Skin of body (tissue), 2 donors: ENCODE results near the gene RPS21. TPM values are rescaled to one million over a fixed set of nuclear protein-coding genes. Genes with fewer than 3 reads are reported as not detected.

ENCODE experiments used
- DNase-seq: peaks from one replicate; lab custom pipeline; 2025; lab: John Stamatoyannopoulos, UW
- total RNA-seq: library from RNA; depleted of rRNA; stranded (reverse); fragments of >200 nt; gene quantifications from one replicate; pipeline ENCODE4 v1.2.3, GENCODE V29; 2014

RPS21 gene
- total RNA-seq, 1 donor from 2014 or later, result 742 TPM

GRCh38 chr20:62377064-62377461, 9.8 kb upstream of the RPS21 start:
- no peak for DNase-seq

DNA sequence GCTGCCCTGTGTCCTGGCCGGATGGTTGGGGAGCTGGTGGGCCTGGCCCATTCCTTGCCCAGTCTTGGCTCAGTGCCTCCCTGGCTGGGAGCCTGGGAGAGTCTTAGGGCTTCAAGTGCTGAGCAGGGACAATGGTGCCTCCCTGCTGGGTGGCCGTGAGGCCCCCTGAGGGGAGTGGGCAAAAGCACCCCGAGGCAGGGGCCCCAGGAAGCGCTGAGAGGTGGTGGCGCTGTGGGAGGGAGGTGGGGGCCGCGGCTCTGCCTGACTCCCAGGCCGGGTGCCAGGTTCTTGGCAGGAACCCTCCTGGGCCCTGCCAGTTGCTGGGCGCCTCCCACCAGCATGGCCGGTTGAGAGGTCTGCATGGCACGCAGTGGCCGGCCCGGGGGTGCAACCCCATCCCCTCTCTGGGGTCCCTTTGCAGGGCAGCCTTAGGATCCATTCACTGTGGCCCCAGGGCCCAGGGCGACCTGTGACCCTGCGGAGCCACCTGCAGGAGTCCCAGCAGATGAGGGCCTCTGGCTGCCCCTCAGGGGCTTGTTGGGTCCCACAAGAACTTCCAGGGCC, 9.2 kb upstream of the RPS21 start:
- DNase-seq, result no peak

DNA sequence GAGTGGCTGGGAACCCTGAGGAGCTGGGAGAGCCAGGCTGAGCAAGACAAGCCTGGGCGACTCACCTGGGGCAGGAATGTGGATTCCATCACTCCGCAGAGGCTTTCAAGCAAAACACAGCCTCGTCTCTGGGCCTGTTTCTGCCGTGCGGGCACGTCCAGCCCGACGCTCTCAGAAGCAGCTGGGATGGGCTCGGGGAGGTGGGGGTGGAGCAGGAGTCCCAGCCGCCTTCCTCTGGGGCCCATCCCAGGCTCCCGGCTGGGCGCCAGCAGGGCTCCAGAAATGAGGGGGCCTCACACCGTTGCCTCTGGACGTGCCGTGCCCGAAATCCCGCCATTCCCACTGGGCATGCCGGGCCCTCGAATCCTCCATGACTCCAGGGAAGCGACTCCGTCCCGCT, 8.7 kb upstream of the RPS21 start:
- DNase-seq, result no peak

GRCh38 chr20:62381202-62381797, 5.6 kb upstream of the RPS21 start:
- no peak for DNase-seq

- DNase-seq, result no peak
Observed at GRCh38 chr20:62381842-62382241, 5.1 kb upstream of the RPS21 start.

DNA sequence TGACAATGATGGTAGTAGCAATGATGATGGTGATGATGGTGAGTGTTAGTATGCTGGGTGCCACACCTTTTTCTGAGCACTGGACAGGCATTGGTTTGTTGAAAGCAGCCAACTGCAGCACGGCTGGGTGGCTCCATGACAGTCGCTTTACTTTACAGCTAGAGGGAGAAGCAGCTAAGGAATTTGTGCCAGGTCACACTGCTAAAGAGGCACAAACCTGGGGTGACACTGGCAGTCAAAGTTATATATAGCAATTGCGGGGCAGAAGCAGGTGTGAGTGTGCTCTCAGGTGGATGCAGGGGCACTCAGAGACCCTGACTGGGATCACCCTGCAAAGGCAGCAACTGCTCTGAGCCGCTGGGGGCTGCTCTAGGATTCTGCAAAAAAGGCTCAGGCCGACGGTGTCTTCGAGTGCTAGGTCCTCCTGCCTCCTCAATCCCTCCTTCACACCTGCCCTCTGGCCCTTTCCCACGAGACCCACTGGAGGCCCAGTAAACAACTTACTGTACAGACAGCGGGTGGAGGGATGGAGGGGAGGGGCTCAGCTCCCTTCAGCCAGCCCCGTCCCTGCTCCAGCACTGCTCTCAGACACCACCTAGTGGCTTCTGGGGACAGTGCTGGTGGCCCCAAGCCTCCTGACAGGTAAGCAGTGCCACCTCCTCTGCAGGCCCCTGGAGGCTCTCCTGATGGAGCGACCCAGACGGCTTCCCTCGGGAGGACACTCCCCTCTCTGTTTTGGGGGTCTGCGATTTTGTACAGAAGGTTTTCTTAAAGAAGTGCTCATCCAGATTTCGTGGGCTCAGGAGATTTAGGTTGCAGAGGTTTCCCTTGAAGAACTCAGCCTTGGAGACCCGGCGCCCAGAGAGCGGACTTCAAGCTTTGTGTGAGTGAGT, 4.4 kb upstream of the RPS21 start:
- DNase-seq, result peak; percentile 53

GRCh38 chr20:62387219-62387913, 463 bp downstream of the RPS21 start:
- DNase-seq, result no peak

GRCh38 chr20:62387933-62388635, 1.2 kb downstream of the RPS21 start:
- DNase-seq, result no peak

DNA sequence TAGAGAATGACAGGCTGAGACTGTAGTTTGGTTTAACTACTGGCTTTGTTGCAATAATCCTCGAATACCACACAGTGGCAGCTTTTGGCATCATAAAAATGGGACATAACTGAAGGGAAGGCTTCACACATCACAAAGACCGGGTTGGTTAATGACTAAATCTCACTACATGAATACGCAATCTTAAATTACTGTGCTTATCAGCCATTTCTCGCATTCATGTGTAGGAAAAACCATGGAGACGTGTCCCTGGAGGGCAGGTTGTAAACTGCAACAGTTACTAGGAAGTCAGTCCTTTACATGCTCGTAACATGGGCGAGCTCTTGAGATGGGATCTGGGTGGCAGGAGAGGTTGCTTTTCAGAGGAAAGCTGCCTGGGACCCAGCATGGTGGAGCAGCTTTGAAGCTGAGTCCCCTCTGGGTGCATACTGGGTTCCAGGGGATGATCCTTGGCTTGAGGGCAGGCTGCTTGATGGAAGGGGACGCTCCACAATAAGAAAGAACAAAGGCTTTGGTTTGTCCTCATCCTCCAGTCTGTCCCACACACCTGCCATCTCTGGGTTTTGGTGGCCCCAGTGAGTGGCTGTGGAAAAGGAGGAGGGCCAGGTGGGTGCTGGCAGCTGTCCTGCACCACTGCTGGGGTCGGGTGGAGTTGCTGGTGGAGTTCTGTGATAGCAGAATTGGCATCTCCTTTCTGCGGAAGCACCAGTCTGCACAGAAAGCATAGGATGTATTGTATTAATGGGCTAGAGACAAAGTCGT, 2.1 kb downstream of the RPS21 start:
- DNase-seq, result no peak

DNA sequence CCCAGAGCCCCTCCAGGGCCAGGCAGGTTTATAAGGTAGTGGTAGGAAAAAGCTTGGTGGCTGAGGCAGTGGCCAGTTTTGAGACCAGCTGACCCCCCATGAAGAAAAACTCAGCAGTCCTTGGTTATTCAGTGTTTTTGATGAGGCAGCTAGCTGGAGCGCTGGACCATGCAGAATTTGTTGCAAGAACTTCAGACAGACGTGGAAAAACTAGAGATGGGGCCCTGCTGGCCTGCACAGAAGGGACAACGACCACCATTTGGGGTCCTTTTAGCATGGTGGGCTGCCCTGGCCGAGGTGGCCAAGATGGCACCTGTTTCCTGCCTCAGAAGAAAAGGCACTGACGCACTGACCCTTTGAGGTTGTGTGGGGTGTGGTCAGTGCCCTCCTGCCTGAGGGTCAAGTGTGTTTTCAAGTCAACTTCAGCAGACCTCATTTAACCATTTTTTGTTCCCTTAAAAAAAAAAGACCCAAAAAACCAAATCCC, 2.7 kb downstream of the RPS21 start:
- no peak for DNase-seq

DNA sequence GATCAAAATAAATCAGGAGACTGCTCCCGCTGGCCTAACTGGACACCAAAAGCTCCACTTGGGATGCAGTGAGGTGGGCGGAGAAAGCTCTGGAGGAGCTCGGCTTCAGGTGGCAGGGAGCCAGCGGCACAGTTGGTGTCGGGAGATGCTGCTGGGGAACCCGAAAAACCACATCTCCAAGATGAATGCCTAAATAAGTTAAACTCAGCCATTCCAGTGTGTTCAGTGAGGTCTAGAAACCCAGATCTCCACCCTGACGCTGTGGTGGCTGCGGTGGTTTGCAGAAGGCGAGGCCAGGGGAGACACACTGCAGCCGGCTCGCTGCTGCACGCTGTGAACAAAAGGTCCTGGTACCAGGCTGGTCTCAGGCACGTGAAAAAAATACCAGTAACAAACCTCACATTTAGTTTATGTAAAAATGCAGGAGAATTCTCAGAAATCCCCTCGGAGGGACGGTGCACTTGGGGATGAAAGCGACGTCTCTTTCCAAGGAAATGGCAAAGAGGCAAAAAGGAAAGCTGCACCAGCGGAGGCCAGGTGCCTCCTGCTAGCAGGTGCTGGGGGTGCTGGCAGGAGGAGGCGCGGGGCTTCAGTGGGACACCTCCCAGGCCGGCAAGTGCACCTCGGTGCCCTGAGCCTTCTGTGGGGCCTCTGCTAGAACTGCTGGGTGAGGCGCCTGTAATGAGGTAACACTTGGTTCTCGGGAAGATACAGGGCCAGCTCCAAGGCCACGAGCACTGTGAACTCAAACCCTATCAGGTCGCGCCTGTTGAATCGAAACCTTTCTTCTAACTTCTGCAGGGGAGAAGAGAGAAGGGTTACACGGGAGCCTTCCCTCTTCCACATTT, 3.6 kb downstream of the RPS21 start:
- no peak for DNase-seq

- no peak for DNase-seq
Observed at GRCh38 chr20:62391165-62392076, 4.5 kb downstream of the RPS21 start.

GRCh38 chr20:62392077-62392418, 5.1 kb downstream of the RPS21 start:
- DNase-seq, result no peak

GRCh38 chr20:62392621-62393334, 5.9 kb downstream of the RPS21 start:
- no peak for DNase-seq

- DNase-seq, result no peak
Observed at GRCh38 chr20:62393335-62393665, 6.4 kb downstream of the RPS21 start.

- DNase-seq, result no peak
Observed at GRCh38 chr20:62393830-62394229, 6.9 kb downstream of the RPS21 start.

DNA sequence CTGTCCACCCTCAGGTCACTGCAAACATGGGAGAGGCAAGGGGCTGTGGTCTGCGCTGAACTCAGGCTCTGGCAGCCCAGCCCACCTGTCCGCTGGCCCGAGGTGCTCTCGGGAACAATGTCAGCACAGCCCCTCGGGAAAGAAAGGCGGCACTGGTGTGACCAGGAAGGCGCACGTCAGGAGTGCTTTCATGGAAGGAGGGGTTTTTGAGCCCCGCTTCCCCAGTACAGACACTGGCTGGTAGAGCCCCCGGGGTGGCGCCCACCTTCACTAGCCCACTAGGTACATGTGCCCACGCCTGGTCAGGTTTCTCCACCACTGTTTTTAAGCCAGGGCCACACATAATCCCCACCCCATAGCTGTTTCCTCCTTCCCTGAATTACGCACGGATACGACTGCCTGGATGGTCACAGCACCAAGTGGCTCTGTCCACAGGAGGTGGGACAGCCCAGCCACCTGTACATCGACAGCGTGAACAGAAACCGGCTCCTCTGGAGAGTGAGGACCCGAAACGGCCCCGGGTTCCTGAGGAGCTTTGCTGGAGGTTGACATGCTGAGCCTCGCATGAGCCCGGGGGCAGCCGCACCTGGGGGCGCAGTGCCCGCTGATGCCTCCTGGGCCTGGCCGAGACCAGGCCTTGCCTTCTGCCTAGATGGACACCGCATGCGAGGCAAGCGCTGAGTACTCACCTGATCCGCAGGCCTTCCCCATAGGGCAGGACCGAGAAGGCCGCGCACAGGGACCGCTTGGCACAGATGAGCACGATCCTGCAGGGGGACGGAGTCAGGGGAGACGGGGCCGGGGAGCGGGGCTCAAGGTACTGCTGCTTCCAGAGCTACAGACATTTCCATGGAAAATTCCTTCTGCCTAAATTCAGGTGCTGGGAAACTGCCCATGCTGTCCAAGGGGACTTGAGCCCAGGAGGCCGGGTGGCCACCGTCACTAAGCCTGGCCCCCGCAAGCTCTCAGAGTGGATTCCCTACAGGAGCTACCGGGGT, 7.6 kb downstream of the RPS21 start:
- DNase-seq, result no peak
